Naive thymus-derived CD4-positive, alpha-beta T cell (primary cell): ENCODE measurements around the gene ZSCAN10. TPM values are rescaled to one million over a fixed set of nuclear protein-coding genes. Genes with fewer than 3 reads are reported as not detected.

ENCODE experiments used
- ATAC-seq: fragments of 150-1000 bp; cut with Tn5 transposase; 2 replicates; pipeline ENCODE4 v1.10.0; 2021; ENCODE audit warnings: mild to moderate bottlenecking, moderate library complexity
- CTCF ChIA-PET: fragments of 350-600 bp; sonication (Branson Sonifier 250); formaldehyde crosslinking; loops from one replicate; lab custom pipeline; 2021; ENCODE audit warnings: antibody characterized with exemption; lab: Charles Lee
- POLR2A ChIA-PET: fragments of 350-600 bp; sonication (Branson Sonifier 250); formaldehyde crosslinking; loops from one replicate; lab custom pipeline; 2021; ENCODE audit warnings: antibody characterized with exemption, inconsistent platforms; lab: Charles Lee
- DNase-seq, 9 donors: peaks; one replicate each; pipeline versions ENCODE4 v3.0.0 to v3.0.0-alpha.2; 2020 to 2022; ENCODE audit warnings: mixed read lengths in 1 of 9
- H3K27ac ChIP-seq: one replicate; pipeline ENCODE4 v1.7.0; 2013; ENCODE audit warnings: mild to moderate bottlenecking, low read depth, low read length, moderate library complexity
- H3K27me3 ChIP-seq, 2 donors: one replicate each; pipeline ENCODE4 v1.7.0; 2013; ENCODE audit warnings: low read length in 2 of 2, mild to moderate bottlenecking in 2 of 2, moderate library complexity in 2 of 2; ENCODE audit not compliant: control insufficient read depth in 2 of 2, insufficient read depth in 2 of 2
- H3K36me3 ChIP-seq, 3 experiments: 1 replicate in 2 of 3; 2 replicates in 1 of 3; pipeline ENCODE4 v1.7.0; 2013; ENCODE audit warnings: low read length in 3 of 3, mild to moderate bottlenecking in 3 of 3, moderate library complexity in 1 of 3; ENCODE audit not compliant: insufficient read depth in 3 of 3, control insufficient read depth in 2 of 3
- H3K4me1 ChIP-seq, 2 donors: one replicate each; pipeline ENCODE4 v1.7.0; 2013; ENCODE audit warnings: low read length in 2 of 2, mild to moderate bottlenecking in 2 of 2, moderate library complexity in 1 of 2; ENCODE audit not compliant: control insufficient read depth in 2 of 2, insufficient read depth in 2 of 2
- H3K4me3 ChIP-seq: 2 replicates; pipeline ENCODE4 v1.7.0; 2013; ENCODE audit warnings: mild to moderate bottlenecking, low read length
- H3K9me3 ChIP-seq, 3 experiments: 1 replicate in 2 of 3; 2 replicates in 1 of 3; pipeline ENCODE4 v1.7.0; 2013; ENCODE audit warnings: low read length in 3 of 3; ENCODE audit not compliant: control insufficient read depth in 2 of 3
- H3K27ac Mint-ChIP-seq, 9 donors: one replicate each; pipeline ENCODE4 v1.8.0; 2020 to 2022; ENCODE audit warnings: mixed read lengths in 9 of 9, mild to moderate bottlenecking in 8 of 9, moderate library complexity in 5 of 9, inconsistent platforms in 2 of 9
- H3K27me3 Mint-ChIP-seq, 5 donors: one replicate each; pipeline ENCODE4 v1.8.0; 2021 to 2022; ENCODE audit warnings: mixed read lengths in 5 of 5, mild to moderate bottlenecking in 1 of 5
- H3K36me3 Mint-ChIP-seq, 5 donors: one replicate each; pipeline ENCODE4 v1.8.0; 2020 to 2022; ENCODE audit warnings: mixed read lengths in 5 of 5, mild to moderate bottlenecking in 3 of 5, inconsistent platforms in 1 of 5
- H3K4me1 Mint-ChIP-seq, 7 donors: one replicate each; pipeline ENCODE4 v1.8.0; 2020 to 2022; ENCODE audit warnings: mixed read lengths in 7 of 7, mild to moderate bottlenecking in 3 of 7, inconsistent platforms in 1 of 7
- H3K4me3 Mint-ChIP-seq, 10 donors: one replicate each; pipeline ENCODE4 v1.8.0; 2020 to 2022; ENCODE audit warnings: mild to moderate bottlenecking in 10 of 10, mixed read lengths in 10 of 10, moderate library complexity in 6 of 10, inconsistent platforms in 2 of 10
- H3K9me3 Mint-ChIP-seq, 11 donors: one replicate each; pipeline ENCODE4 v1.8.0; 2020 to 2022; ENCODE audit warnings: mixed read lengths in 11 of 11, mild to moderate bottlenecking in 4 of 11, inconsistent platforms in 1 of 11, moderate library complexity in 1 of 11
- intact Hi-C, 2 donors: fragments of 100-400 bp; cut with micrococcal nuclease; formaldehyde crosslinking; loops; one replicate each; pipeline ENCODE4 v1.15.1; 2023
- polyA plus RNA-seq, 2 donors: library from polyadenylated mRNA; unstranded; fragments of 300-500 nt; fragmentation: Illumina TruSeq; gene quantifications; one replicate each; pipeline ENCODE4 v1.2.3, GENCODE V29; 2021
- total RNA-seq, 6 experiments: library from RNA in 5 of 6; stranded (reverse) in 5 of 6; gene quantifications; 1 replicate in 5 of 6; 2 replicates in 1 of 6; pipeline ENCODE4 v1.2.3 and lab custom pipeline; 2021 to 2026

Gene ZSCAN10
- total and polyA plus RNA-seq, 7 experiments from 2014 or later, result 0.22 to 0.61 (median 0.32) TPM; not detected in 3

- peaks cover 0 to 6% (median 0%) of the 10 kb centered on the region in 5 donors for H3K36me3 Mint-ChIP-seq
- H3K4me1 Mint-ChIP-seq, result peaks cover 23 to 63% (median 50%) of the 10 kb centered on the region in 7 donors
- H3K27me3 ChIP-seq, result no peaks in the 10 kb centered on the region
- CTCF ChIA-PET, result interaction anchor here (0.6 to 15.4 kb wide), 13 partner anchors 9 to 365 kb away, joined by 3 to 233 read pairs (median 4); partner anchors contain the start of genes IL32 and ZNF213
- H3K4me1 ChIP-seq, result peaks cover 33 to 36% of the 10 kb centered on the region in 2 donors
- intact Hi-C loops, result loop anchor here (1.0 to 2.0 kb wide), 7 partner anchors 10 to 70 kb away; no protein-coding TSS in a partner anchor
- POLR2A ChIA-PET, result interaction anchor here (0.8 to 8.3 kb wide), 8 partner anchors 8 to 48 kb away, joined by 3 to 95 read pairs (median 7); partner anchors contain the start of genes IL32 and ZNF213
- peak overlapping the region in 4 of 9 donors; percentile 75 to 88 (median 78) for H3K27ac Mint-ChIP-seq
- DNase-seq (no peak), ATAC-seq (no peak)
- no peaks in the 10 kb centered on the region for H3K27me3 Mint-ChIP-seq
- no peak overlapping the region for H3K4me3 ChIP-seq
- no peaks in the 10 kb centered on the region for H3K9me3 ChIP-seq
- no peaks in the 10 kb centered on the region for H3K9me3 Mint-ChIP-seq
- H3K27ac ChIP-seq, result peak overlapping the region; percentile 44
- no peaks in the 10 kb centered on the region for H3K36me3 ChIP-seq
- H3K4me3 Mint-ChIP-seq, result no peak overlapping the region
These were observed 2.7 kb downstream of the ZSCAN10 start for GRCh38 chr16:3096362-3096761.

- Histone ChIP-seq H3K4me3 (no peak overlapping the region), H3K27ac (peak overlapping the region; percentile 44), H3K36me3 (no peaks in the 10 kb centered on the region), H3K27me3 (no peaks in the 10 kb centered on the region), H3K9me3 (no peaks in the 10 kb centered on the region), H3K4me1 (peaks cover 28 to 36% of the 10 kb centered on the region in 2 donors)
- intact Hi-C loops, result loop anchor here (1.0 to 2.0 kb wide), 7 partner anchors 10 to 70 kb away; no protein-coding TSS in a partner anchor
- ChIA-PET POLR2A (interaction anchor here (1.0 to 8.3 kb wide), 7 partner anchors 9 to 48 kb away, joined by 3 to 95 read pairs (median 8); partner anchors contain the start of gene IL32), CTCF (interaction anchor here (0.6 to 15.4 kb wide), 18 partner anchors 9 to 365 kb away, joined by 3 to 233 read pairs (median 4); partner anchors contain the start of genes IL32 and ZNF213)
- peak; percentile 81 for ATAC-seq
- H3K27ac Mint-ChIP-seq, result peak overlapping the region in 7 of 9 donors; percentile 43 to 91 (median 80)
- peak overlapping the region in 9 of 10 donors; percentile 19 to 59 (median 29) for H3K4me3 Mint-ChIP-seq
- peaks cover 0 to 6% (median 0%) of the 10 kb centered on the region in 5 donors for H3K36me3 Mint-ChIP-seq
- no peaks in the 10 kb centered on the region for H3K9me3 Mint-ChIP-seq
- peak in 8 of 9 donors; percentile 36 to 64 (median 56) for DNase-seq
- no peaks in the 10 kb centered on the region for H3K27me3 Mint-ChIP-seq
- peaks cover 20 to 63% (median 50%) of the 10 kb centered on the region in 7 donors for H3K4me1 Mint-ChIP-seq
These were observed 3.2 kb downstream of the ZSCAN10 start for GRCh38 chr16:3095869-3096268.

- peaks cover 0 to 4% (median 0%) of the 10 kb centered on the region in 5 donors for H3K36me3 Mint-ChIP-seq
- H3K4me1 Mint-ChIP-seq, result peaks cover 9 to 57% (median 43%) of the 10 kb centered on the region in 7 donors
- H3K4me1 ChIP-seq, result peaks cover 23 to 30% of the 10 kb centered on the region in 2 donors
- H3K27ac ChIP-seq, result no peak overlapping the region
- no peaks in the 10 kb centered on the region for H3K9me3 ChIP-seq
- no peaks in the 10 kb centered on the region for H3K27me3 Mint-ChIP-seq
- DNase-seq (peak in 8 of 9 donors; percentile 32 to 62 (median 54)), ATAC-seq (peak; percentile 59)
- H3K4me3 ChIP-seq, result no peak overlapping the region
- ChIA-PET CTCF (interaction anchor here (0.6 to 4.1 kb wide), 8 partner anchors 8 to 1529 kb away, joined by 3 to 45 read pairs (median 6); no protein-coding TSS in a partner anchor), POLR2A (interaction anchor here (1.2 to 1.6 kb wide), 5 partner anchors 7 to 41 kb away, joined by 3 to 4 read pairs (median 3); partner anchors contain the start of gene ZNF213)
- no peaks in the 10 kb centered on the region for H3K9me3 Mint-ChIP-seq
- H3K27me3 ChIP-seq, result no peaks in the 10 kb centered on the region
- peak overlapping the region; percentile 0 to 90 (median 72) for H3K27ac Mint-ChIP-seq
- H3K4me3 Mint-ChIP-seq, result peak overlapping the region in 4 of 10 donors; percentile 27 to 63 (median 45)
- intact Hi-C loops, result loop anchor here in 1 of 2 donors (1.0 kb wide), 1 partner anchor 72 kb away; no protein-coding TSS in a partner anchor
- no peaks in the 10 kb centered on the region for H3K36me3 ChIP-seq
These were observed 4.6 kb downstream of the ZSCAN10 start for GRCh38 chr16:3094289-3095027.

- ChIA-PET CTCF (interaction anchor here (1.1 to 2.8 kb wide), 3 partner anchors 10 to 36 kb away, joined by 4 to 18 read pairs (median 8); no protein-coding TSS in a partner anchor), POLR2A (interaction anchor here (0.5 to 2.4 kb wide), 8 partner anchors 9 to 42 kb away, joined by 3 to 10 read pairs (median 3); partner anchors contain the start of genes IL32 and ZNF213)
- no peaks in the 10 kb centered on the region for H3K9me3 ChIP-seq
- Mint-ChIP-seq H3K9me3 (no peaks in the 10 kb centered on the region), H3K4me1 (peaks cover 18 to 55% (median 45%) of the 10 kb centered on the region in 7 donors), H3K4me3 (no peak overlapping the region), H3K27ac (peak overlapping the region in 2 of 9 donors; percentile 13 to 83), H3K36me3 (peaks cover 0 to 4% (median 0%) of the 10 kb centered on the region in 5 donors), H3K27me3 (no peaks in the 10 kb centered on the region)
- no peak overlapping the region for H3K27ac ChIP-seq
- H3K4me3 ChIP-seq, result no peak overlapping the region
- H3K4me1 ChIP-seq, result peaks cover 23 to 38% of the 10 kb centered on the region in 2 donors
- ATAC-seq (no peak), DNase-seq (no peak)
- no peaks in the 10 kb centered on the region for H3K27me3 ChIP-seq
- no peaks in the 10 kb centered on the region for H3K36me3 ChIP-seq
- intact Hi-C loops, result no loop called here
These were observed 6.6 kb downstream of the ZSCAN10 start for GRCh38 chr16:3092501-3092941.

GRCh38 chr16:3091551-3091950 lies 7.5 kb downstream of the ZSCAN10 start:
- ChIA-PET CTCF (interaction anchor here (0.8 to 2.7 kb wide), 3 partner anchors 10 to 71 kb away, joined by 3 to 12 read pairs (median 3); partner anchors contain the start of gene TNFRSF12A), POLR2A (interaction anchor here (1.0 to 2.4 kb wide), 5 partner anchors 11 to 26 kb away, joined by 3 to 15 read pairs (median 4); partner anchors contain the start of gene IL32)
- Mint-ChIP-seq H3K4me3 (peak overlapping the region in 1 of 10 donors; percentile 8), H3K27ac (peak overlapping the region in 6 of 9 donors; percentile 19 to 83 (median 48)), H3K36me3 (peaks cover 0 to 4% (median 0%) of the 10 kb centered on the region in 5 donors), H3K27me3 (no peaks in the 10 kb centered on the region), H3K4me1 (peaks cover 22 to 61% (median 46%) of the 10 kb centered on the region in 7 donors), H3K9me3 (no peaks in the 10 kb centered on the region)
- Histone ChIP-seq H3K27ac (no peak overlapping the region), H3K4me3 (no peak overlapping the region), H3K36me3 (no peaks in the 10 kb centered on the region), H3K9me3 (no peaks in the 10 kb centered on the region), H3K4me1 (peaks cover 32 to 46% of the 10 kb centered on the region in 2 donors), H3K27me3 (no peaks in the 10 kb centered on the region)
- DNase-seq, result no peak
- intact Hi-C loops, result no loop called here
- no peak for ATAC-seq
